HepG2 (cell line): Measurements from ENCODE around the gene AP5B1. TPM values are rescaled to one million over a fixed set of nuclear protein-coding genes. Genes with fewer than 3 reads are reported as not detected.

Experiments
- ATAC-seq: fragments of 200-7000 bp; cut with Tn5 transposase; 3 replicates; pipeline ENCODE4 v1.9.1; 2020; ENCODE audit warnings: mild to moderate bottlenecking, moderate library complexity
- BruUV-seq: library from RNA; stranded (reverse); fragments of 400-500 nt; replicated peaks from 2 replicates; lab custom pipeline; 2021; lab: Mats Ljungman, UMichigan
- CTCF ChIA-PET: fragments of 300-600 bp; formaldehyde crosslinking; extraction: SDS; loops from one replicate; lab custom pipeline; 2021; ENCODE audit warnings: low total read pairs, inconsistent platforms, low intra/inter-chr PET ratio; lab: Yijun Ruan, JAX
- POLR2A ChIA-PET: fragments of 350-600 bp; sonication (Branson Sonifier 250); formaldehyde crosslinking; loops from one replicate; lab custom pipeline; 2020; ENCODE audit warnings: antibody characterized with exemption, inconsistent platforms; lab: Yijun Ruan, JAX
- DNase-seq: peaks from one replicate; pipeline ENCODE4 v3.0.0-alpha.2; 2015; ENCODE audit warnings: low spot score
- FAIRE-seq: peaks from 3 replicates; lab custom pipeline; 2011; peaks lifted over from hg19 to GRCh38; lab: Jason Lieb, UNC
- H2AFZ ChIP-seq: one replicate; pipeline ENCODE4 v1.6.1; 2011; ENCODE audit warnings: low read length, inconsistent platforms
- H3K27ac ChIP-seq: fragments of 300-600 bp; 3 replicates; pipeline ENCODE4 v1.8.0; 2011; ENCODE audit warnings: mixed run types, mild to moderate bottlenecking, mixed read lengths, low read length, inconsistent platforms; ENCODE audit not compliant: insufficient read depth; ENCODE audit errors: extremely low read length
- H3K27me3 ChIP-seq, 2 experiments: fragments of 200-600 bp in 1 of 2; 2 replicates in 1 of 2; 3 replicates in 1 of 2; pipeline versions ENCODE4 v1.6.0 to v1.8.0; 2011; ENCODE audit warnings: low read length in 2 of 2, mild to moderate bottlenecking in 2 of 2, moderate library complexity in 2 of 2, inconsistent platforms in 1 of 2; ENCODE audit not compliant: insufficient read depth in 2 of 2, control insufficient read depth in 1 of 2
- H3K36me3 ChIP-seq, 2 experiments: fragments of 200-600 bp in 1 of 2; replicated peaks in 1 of 2; 2 replicates in 1 of 2; 3 replicates in 1 of 2; pipeline versions ENCODE4 v1.5.1 to v1.8.0; 2011; ENCODE audit warnings: low read length in 2 of 2, inconsistent platforms in 1 of 2; ENCODE audit not compliant: insufficient read depth in 2 of 2, control insufficient read depth in 1 of 2
- H3K4me1 ChIP-seq: 2 replicates; pipeline ENCODE4 v1.5.1; 2012; ENCODE audit warnings: low read length, inconsistent platforms; ENCODE audit not compliant: insufficient read depth
- H3K4me2 ChIP-seq: 2 replicates; pipeline ENCODE4 v1.6.0; 2011; ENCODE audit warnings: low read depth, low read length, inconsistent platforms
- H3K4me3 ChIP-seq, 3 experiments: fragments of 200-600 bp in 1 of 3; sonication (generic), shearing (Covaris generic) in 1 of 3; replicated peaks in 1 of 3; 2 replicates each; pipeline ENCODE4 v1.5.1; 2011 to 2016; ENCODE audit warnings: low read length in 3 of 3, inconsistent platforms in 2 of 3, low read depth in 2 of 3, mild to moderate bottlenecking in 2 of 3, control low read depth in 1 of 3, mixed read lengths in 1 of 3; ENCODE audit not compliant: insufficient read depth in 1 of 3
- H3K79me2 ChIP-seq: one replicate; pipeline ENCODE4 v1.6.1; 2011; ENCODE audit warnings: low read length, inconsistent platforms; ENCODE audit not compliant: insufficient read depth
- H3K9ac ChIP-seq: 2 replicates; pipeline ENCODE4 v1.6.0; 2011; ENCODE audit warnings: mild to moderate bottlenecking, low read depth, low read length, inconsistent platforms; ENCODE audit not compliant: insufficient read depth
- H3K9me3 ChIP-seq: 2 replicates; pipeline ENCODE4 v1.5.1; 2012; ENCODE audit warnings: mild to moderate bottlenecking, low read length
- H4K20me1 ChIP-seq: 2 replicates; pipeline ENCODE4 v1.6.0; 2011; ENCODE audit warnings: inconsistent platforms, mild to moderate bottlenecking, low read length, moderate library complexity; ENCODE audit not compliant: insufficient read depth
- AGO1 ChIP-seq: fragments of 200-400 bp; formaldehyde crosslinking; IDR thresholded peaks from 2 replicates; pipeline ENCODE4 v1.6.1; 2017; ENCODE audit warnings: mild to moderate bottlenecking, low read depth, low read length, moderate library complexity; ENCODE audit not compliant: poor library complexity, severe bottlenecking
- BRD4 ChIP-seq: sonication (generic); formaldehyde crosslinking; IDR thresholded peaks from 2 replicates; pipeline ENCODE4 v1.4.0; 2020; ENCODE audit warnings: missing genetic modification reagents
- HDAC2 ChIP-seq: sonication (generic); formaldehyde crosslinking; IDR thresholded peaks from 2 replicates; pipeline ENCODE4 v1.4.0; 2020; ENCODE audit warnings: missing genetic modification reagents
- KAT2B ChIP-seq: fragments of 150-350 bp; IDR thresholded peaks from 2 replicates; pipeline ENCODE4 v1.6.1; 2014; ENCODE audit warnings: low read depth, low read length, borderline replicate concordance
- MAZ ChIP-seq, 2 experiments: sonication (generic) in 1 of 2; formaldehyde crosslinking in 1 of 2; IDR thresholded peaks; 2 replicates each; pipeline versions ENCODE4 v1.5.0 to v1.6.1; 2012 to 2020; ENCODE audit warnings: low read depth in 2 of 2, mild to moderate bottlenecking in 2 of 2, borderline replicate concordance in 1 of 2, improper control_type of control experiment in 1 of 2, low read length in 1 of 2, missing genetic modification reagents in 1 of 2, moderate library complexity in 1 of 2
- PBX3 ChIP-seq: sonication (generic); formaldehyde crosslinking; IDR thresholded peaks from 2 replicates; pipeline ENCODE4 v1.8.1; 2023; ENCODE audit warnings: missing genetic modification reagents, inconsistent platforms, borderline replicate concordance
- RARG ChIP-seq: sonication (generic); formaldehyde crosslinking; IDR thresholded peaks from 2 replicates; pipeline ENCODE4 v1.4.0; 2020; ENCODE audit warnings: low read depth, mild to moderate bottlenecking, missing genetic modification reagents
- RBM22 ChIP-seq: fragments of 200-400 bp; formaldehyde crosslinking; optimal IDR thresholded peaks from 2 replicates; pipeline ENCODE3; 2017; ENCODE audit warnings: mild to moderate bottlenecking, low read length, moderate library complexity
- RFXANK ChIP-seq: IDR thresholded peaks from 2 replicates; pipeline ENCODE4 v1.6.1; 2016
- TMF1 ChIP-seq: sonication (generic); formaldehyde crosslinking; IDR thresholded peaks from 2 replicates; pipeline ENCODE4 v1.8.1; 2022; ENCODE audit warnings: low read depth, missing genetic modification reagents
- ZNF83 ChIP-seq: sonication (generic); formaldehyde crosslinking; IDR thresholded peaks from 2 replicates; pipeline ENCODE4 v1.4.0; 2020; ENCODE audit warnings: missing genetic modification reagents, mild to moderate bottlenecking, borderline replicate concordance
- WGBS: methylation state at CpG from one replicate; pipeline ENCODE4 v1.1.6; 2017; ENCODE audit warnings: low lambda C conversion rate; 5-methylcytosine and 5-hydroxymethylcytosine counted together
- in situ Hi-C: cut with HindIII; loops from 2 replicates; pipeline ENCODE4 v1.10.0; 2017; ENCODE audit warnings: low pct_unique_long_range_greater_than_20kb; ENCODE audit not compliant: extremely low pct_ligation_motif_present
- intact Hi-C: fragments of 100-400 bp; cut with micrococcal nuclease; formaldehyde crosslinking; loops from one replicate; pipeline ENCODE4 v1.10.0; 2022; ENCODE audit not compliant: unreplicated experiment
- polyA plus RNA-seq, 8 experiments: library from polyadenylated mRNA; depleted of rRNA in 3 of 8; stranded (reverse) in 7 of 8; unstranded in 1 of 8; fragments of >200 nt; fragmentation: Illumina TruSeq in 4 of 8; extraction: Trizol in 4 of 8; gene quantifications; 2 replicates each; pipeline versions ENCODE4 v1.2.1 to v1.2.3, GENCODE V29; 2011 to 2016; ENCODE audit warnings: low read depth in 4 of 8, missing spikeins in 1 of 8, mixed read lengths in 1 of 8; ENCODE audit not compliant: insufficient read depth in 1 of 8
- total RNA-seq, 5 experiments: library from RNA; depleted of rRNA; stranded (reverse); fragments of >200 nt; fragmentation: Illumina TruSeq; extraction: Trizol; gene quantifications; 2 replicates each; pipeline ENCODE4 v1.2.3, GENCODE V29; 2016; ENCODE audit warnings: low read depth in 1 of 5

The AP5B1 gene
- total and polyA plus RNA-seq, 2 of the 13 experiments (the other 11 are each of a cell fraction or from before 2014, with no cell fraction given) = 1.7 to 4.4 TPM

GRCh38 chr11:65791719-65792213 lies 11.0 kb upstream of the AP5B1 start (continued):
- TF ChIP-seq RFXANK (CRISPR knock-in tag) = no peak
- no peak for TF ChIP-seq RBM22
- TF ChIP-seq TMF1 (CRISPR knock-in tag) = no peak

GRCh38 chr11:65790902-65791650 lies 10.3 kb upstream of the AP5B1 start:
- in situ Hi-C loops = no loop called here
- no peaks in the 10 kb centered on the region for H4K20me1 ChIP-seq
- ChIA-PET POLR2A (no interaction called here), CTCF (no interaction called here)
- H3K27ac ChIP-seq = no peak overlapping the region
- ATAC-seq (no peak), FAIRE-seq (no peak), DNase-seq (no peak)
- no peak overlapping the region for H3K4me3 ChIP-seq
- no TSS peak for BruUV-seq
- H2AFZ ChIP-seq = no peak overlapping the region
- H3K27me3 ChIP-seq = peaks cover 32 to 87% of the 10 kb centered on the region in 2 experiments
- no peaks in the 10 kb centered on the region for H3K9me3 ChIP-seq
- no peaks in the 10 kb centered on the region for H3K36me3 ChIP-seq
- WGBS = 57% methylated on average over 10 of the region's 18 CpGs
- TF ChIP-seq PBX3 (CRISPR knock-in tag) (no peak), RARG (no peak), BRD4 (CRISPR knock-in tag) (no peak), MAZ (IDR thresholded peaks at IDR 0.05; ENCODE audit: borderline replicate concordance, low read depth, low read length) (no peak), MAZ (CRISPR knock-in tag; IDR thresholded peaks at IDR 0.05; ENCODE audit: low read depth) (no peak), AGO1 (no peak), KAT2B (no peak), ZNF83 (CRISPR knock-in tag) (no peak), HDAC2 (CRISPR knock-in tag) (no peak)
- intact Hi-C loops = no loop called here
- H3K79me2 ChIP-seq = no peaks in the 10 kb centered on the region
- peaks cover 47% of the 10 kb centered on the region for H3K4me1 ChIP-seq
- no peak overlapping the region for H3K9ac ChIP-seq
- no peak overlapping the region for H3K4me2 ChIP-seq
